Measurements from ENCODE around the gene NKX2-1. TPM values are rescaled to one million over a fixed set of nuclear protein-coding genes. Genes with fewer than 3 reads are reported as not detected.

NKX2-1 gene
- total RNA-seq, 1 donor from 2014 or later, result not detected

DNA sequence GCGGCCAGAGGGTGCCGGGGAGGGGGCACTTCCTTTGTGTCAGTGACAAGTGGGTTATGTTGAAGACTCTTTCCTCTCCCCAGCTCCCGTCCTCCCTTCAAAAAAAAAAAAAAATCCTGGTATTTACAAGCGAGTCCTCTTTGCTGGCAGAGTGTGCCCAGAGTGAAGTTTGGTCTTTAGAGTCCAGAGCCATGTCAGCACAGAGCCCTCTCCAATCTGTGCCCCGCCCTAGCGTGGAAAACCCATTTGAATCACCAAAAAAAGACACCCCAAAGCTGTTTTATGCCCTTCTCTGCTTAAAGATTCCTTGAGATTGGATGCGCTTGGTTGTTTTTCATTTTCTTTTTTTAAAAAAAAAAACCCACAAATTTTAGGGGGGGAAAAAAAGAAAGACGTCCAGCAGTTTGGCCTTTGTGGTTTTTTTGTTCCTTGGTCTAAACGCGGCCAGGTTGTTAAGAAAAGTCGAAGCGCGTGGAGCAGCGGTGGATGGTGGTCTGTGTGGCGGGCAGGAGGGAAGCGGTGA is 3.3 kb downstream of the NKX2-1 start:
- DNase-seq (ENCODE audit: low spot score), result no peak
- Mint-ChIP-seq H3K36me3 (ENCODE audit: low read depth) (peaks cover 2% of the 10 kb centered on the region), H3K9me3 (ENCODE audit: low read depth) (no peaks in the 10 kb centered on the region), H3K27ac (ENCODE audit: unreplicated experiment) (no peak overlapping the region), H3K4me3 (ENCODE audit: unreplicated experiment) (no peak overlapping the region), H3K4me1 (ENCODE audit: low read depth) (peaks cover 12% of the 10 kb centered on the region), H3K27me3 (ENCODE audit: low read depth) (peaks cover 66% of the 10 kb centered on the region)
- TF ChIP-seq, protein P1, sequence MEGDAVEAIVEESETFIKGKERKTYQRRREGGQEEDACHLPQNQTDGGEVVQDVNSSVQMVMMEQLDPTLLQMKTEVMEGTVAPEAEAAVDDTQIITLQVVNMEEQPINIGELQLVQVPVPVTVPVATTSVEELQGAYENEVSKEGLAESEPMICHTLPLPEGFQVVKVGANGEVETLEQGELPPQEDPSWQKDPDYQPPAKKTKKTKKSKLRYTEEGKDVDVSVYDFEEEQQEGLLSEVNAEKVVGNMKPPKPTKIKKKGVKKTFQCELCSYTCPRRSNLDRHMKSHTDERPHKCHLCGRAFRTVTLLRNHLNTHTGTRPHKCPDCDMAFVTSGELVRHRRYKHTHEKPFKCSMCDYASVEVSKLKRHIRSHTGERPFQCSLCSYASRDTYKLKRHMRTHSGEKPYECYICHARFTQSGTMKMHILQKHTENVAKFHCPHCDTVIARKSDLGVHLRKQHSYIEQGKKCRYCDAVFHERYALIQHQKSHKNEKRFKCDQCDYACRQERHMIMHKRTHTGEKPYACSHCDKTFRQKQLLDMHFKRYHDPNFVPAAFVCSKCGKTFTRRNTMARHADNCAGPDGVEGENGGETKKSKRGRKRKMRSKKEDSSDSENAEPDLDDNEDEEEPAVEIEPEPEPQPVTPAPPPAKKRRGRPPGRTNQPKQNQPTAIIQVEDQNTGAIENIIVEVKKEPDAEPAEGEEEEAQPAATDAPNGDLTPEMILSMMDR (IDR thresholded peaks at IDR 0.05), result no peak

DNA sequence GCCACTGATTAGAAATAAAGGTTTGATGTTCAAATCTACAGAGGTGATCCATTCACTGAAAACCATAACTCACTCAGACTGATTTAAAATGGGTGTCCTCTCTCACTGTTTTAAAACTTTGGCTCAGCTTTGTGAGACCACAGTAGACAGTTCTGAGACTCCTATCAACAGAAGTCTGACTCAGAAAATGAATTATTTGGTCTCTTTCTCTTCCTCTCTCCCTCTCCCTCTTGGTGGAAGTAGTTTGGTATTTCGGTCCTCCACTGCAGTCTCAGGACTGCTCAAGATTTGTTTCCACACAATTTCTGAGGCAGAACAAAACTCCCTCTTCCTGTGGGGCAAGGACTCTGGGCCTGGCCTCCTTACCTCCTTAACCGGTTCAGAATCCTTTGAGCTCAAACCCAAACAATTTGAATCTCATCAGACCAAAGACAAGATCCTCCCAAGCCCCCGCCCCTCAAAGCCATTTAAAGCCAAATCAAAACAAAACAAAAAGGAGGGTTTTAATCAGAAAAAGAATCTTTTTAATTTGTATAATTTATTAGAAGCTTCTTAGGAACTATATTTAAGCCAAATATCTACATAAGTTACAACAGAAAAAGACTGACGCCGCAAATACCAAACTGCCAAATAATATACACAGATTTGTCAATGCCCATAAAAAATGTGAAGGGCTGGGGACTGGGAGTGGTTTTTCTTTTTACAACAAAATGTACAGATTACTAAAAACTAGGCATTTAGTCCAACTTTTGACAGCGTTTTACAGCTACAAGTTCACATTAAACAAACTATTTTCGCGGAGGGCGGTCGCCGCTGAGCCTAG is 3.9 kb downstream of the NKX2-1 start:
- TF ChIP-seq, protein P1 (IDR thresholded peaks at IDR 0.05), result no peak
- peaks cover 2% of the 10 kb centered on the region for H3K36me3 Mint-ChIP-seq (ENCODE audit: low read depth)
- H3K27me3 Mint-ChIP-seq (ENCODE audit: low read depth), result peaks cover 64% of the 10 kb centered on the region
- H3K9me3 Mint-ChIP-seq (ENCODE audit: low read depth), result no peaks in the 10 kb centered on the region
- DNase-seq (ENCODE audit: low spot score), result no peak
- no peak overlapping the region for H3K27ac Mint-ChIP-seq (ENCODE audit: unreplicated experiment)
- no peak overlapping the region for H3K4me3 Mint-ChIP-seq (ENCODE audit: unreplicated experiment)
- peaks cover 12% of the 10 kb centered on the region for H3K4me1 Mint-ChIP-seq (ENCODE audit: low read depth)

DNA sequence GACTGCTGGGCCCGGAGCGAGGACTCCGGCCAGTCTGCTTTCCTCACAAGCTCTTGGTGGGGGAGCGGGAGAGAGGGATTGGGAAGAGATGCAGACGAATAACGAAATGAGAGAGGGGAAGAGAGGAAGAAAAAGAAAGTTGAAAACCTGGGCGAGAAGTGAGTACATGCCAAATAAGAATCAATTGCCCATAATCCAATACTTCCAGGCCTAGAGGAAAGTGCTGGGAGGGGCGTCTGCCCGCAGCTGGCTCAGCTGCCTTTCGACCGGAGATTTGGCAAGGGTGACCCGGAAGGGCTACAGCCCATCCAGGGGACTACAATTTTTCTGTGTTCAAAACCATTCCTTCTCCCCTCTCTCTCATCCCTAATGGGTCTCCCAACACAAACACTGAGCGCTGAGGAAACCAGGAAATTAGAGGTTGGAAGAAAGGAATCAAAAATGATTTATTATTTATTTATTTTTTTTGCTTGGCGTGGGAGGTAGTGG is 4.9 kb downstream of the NKX2-1 start:
- TF ChIP-seq, protein P1 (IDR thresholded peaks at IDR 0.05), result no peak
- Mint-ChIP-seq H3K36me3 (ENCODE audit: low read depth) (peaks cover 2% of the 10 kb centered on the region), H3K27ac (ENCODE audit: unreplicated experiment) (no peak overlapping the region), H3K27me3 (ENCODE audit: low read depth) (peaks cover 68% of the 10 kb centered on the region), H3K4me3 (ENCODE audit: unreplicated experiment) (no peak overlapping the region), H3K4me1 (ENCODE audit: low read depth) (peaks cover 9% of the 10 kb centered on the region), H3K9me3 (ENCODE audit: low read depth) (no peaks in the 10 kb centered on the region)
- no peak for DNase-seq (ENCODE audit: low spot score)

DNA sequence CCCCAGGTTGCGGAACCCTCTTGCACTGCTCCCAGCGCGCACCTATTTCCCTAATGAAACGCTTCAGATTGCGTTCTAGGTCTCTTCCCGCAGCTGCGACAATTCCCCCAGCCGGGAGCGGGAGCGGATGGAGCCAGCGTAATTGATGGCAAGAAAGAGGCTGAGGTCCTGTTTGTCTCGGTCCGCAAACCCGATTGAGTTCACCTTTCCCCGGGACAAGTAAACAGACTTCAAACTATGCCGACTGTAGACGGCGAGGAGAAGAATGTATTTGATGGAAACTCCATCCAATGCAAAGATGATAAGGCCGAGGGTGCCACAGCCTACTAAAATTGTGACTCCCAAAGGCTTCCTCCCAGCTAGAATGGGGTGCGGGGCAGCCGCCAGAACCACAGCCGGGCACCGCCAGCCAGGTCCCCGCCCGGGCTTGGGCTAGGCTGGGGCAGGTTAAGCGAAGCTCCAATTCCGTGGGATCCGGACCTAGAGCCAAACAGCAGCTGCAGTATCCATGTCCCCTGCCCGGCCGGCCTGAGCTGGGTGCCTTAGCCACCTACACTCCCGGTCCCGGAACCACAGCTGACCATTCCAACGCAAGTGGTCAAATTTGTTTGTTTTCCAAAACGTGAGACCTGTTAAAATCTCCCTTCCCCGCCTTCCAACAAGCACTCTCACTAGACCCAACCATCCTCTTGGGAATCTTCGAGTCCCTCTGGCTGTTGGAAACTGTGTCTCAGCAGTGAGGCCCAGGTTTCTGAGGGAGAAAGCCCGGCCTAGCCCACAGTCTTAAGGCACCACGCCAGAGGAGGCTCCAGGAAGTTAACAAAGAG is 5.5 kb downstream of the NKX2-1 start:
- H3K27ac Mint-ChIP-seq (ENCODE audit: unreplicated experiment), result no peak overlapping the region

More for the DNA sequence above, 5.5 kb downstream of the NKX2-1 start:
- Mint-ChIP-seq H3K36me3 (ENCODE audit: low read depth) (peaks cover 2% of the 10 kb centered on the region), H3K27me3 (ENCODE audit: low read depth) (peaks cover 71% of the 10 kb centered on the region), H3K4me1 (ENCODE audit: low read depth) (peaks cover 6% of the 10 kb centered on the region), H3K4me3 (ENCODE audit: unreplicated experiment) (no peak overlapping the region), H3K9me3 (ENCODE audit: low read depth) (no peaks in the 10 kb centered on the region)
- DNase-seq (ENCODE audit: low spot score), result no peak
- TF ChIP-seq, protein P1 (IDR thresholded peaks at IDR 0.05), result no peak
